Prostate gland (tissue), 2 donors: Measurements from ENCODE around the gene FCSK.
"Not testable (repeated sequence)": the region's sequence is repeated elsewhere in the genome, so short reads cannot be mapped to it uniquely, and the experiment has no call there.

Experiments
- POLR2A ChIP-seq: fragments of 450-650 bp; IDR thresholded peaks from one replicate; pipeline ENCODE4 v1.6.1; 2016; ENCODE audit warnings: antibody characterized with exemption, mild to moderate bottlenecking
- TF ChIP-seq, protein P1 (sequence below), 4 experiments: fragments of 200-600 bp in 2 of 4; fragments of 450-650 bp in 2 of 4; sonication (generic) in 2 of 4; IDR thresholded peaks; 1 replicate in 3 of 4; 2 replicates in 1 of 4; pipeline ENCODE4 v1.5.1; 2016 to 2019; ENCODE audit warnings: antibody characterized with exemption in 4 of 4, mild to moderate bottlenecking in 2 of 4, moderate library complexity in 2 of 4

GRCh38 chr16:70524399-70524825 lies 70.0 kb downstream of the FCSK start:
- TF ChIP-seq, protein P1, sequence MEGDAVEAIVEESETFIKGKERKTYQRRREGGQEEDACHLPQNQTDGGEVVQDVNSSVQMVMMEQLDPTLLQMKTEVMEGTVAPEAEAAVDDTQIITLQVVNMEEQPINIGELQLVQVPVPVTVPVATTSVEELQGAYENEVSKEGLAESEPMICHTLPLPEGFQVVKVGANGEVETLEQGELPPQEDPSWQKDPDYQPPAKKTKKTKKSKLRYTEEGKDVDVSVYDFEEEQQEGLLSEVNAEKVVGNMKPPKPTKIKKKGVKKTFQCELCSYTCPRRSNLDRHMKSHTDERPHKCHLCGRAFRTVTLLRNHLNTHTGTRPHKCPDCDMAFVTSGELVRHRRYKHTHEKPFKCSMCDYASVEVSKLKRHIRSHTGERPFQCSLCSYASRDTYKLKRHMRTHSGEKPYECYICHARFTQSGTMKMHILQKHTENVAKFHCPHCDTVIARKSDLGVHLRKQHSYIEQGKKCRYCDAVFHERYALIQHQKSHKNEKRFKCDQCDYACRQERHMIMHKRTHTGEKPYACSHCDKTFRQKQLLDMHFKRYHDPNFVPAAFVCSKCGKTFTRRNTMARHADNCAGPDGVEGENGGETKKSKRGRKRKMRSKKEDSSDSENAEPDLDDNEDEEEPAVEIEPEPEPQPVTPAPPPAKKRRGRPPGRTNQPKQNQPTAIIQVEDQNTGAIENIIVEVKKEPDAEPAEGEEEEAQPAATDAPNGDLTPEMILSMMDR (IDR thresholded peaks at IDR 0.05): not testable (repeated sequence)
- TF ChIP-seq POLR2A: not testable (repeated sequence)
